CD4-positive, alpha-beta T cell (primary cell): ENCODE data around the gene AHNAK2. TPM values are rescaled to one million over a fixed set of nuclear protein-coding genes. Genes with fewer than 3 reads are reported as not detected.

Experiments used
- ATAC-seq: fragments of 200-7000 bp; cut with Tn5 transposase; one replicate; pipeline ENCODE4 v1.10.0; 2022; ENCODE audit warnings: mild to moderate bottlenecking; ENCODE audit not compliant: poor library complexity
- CTCF ChIA-PET: fragments of 350-600 bp; sonication (Branson Sonifier 250); formaldehyde crosslinking; loops from one replicate; lab custom pipeline; 2021; ENCODE audit warnings: antibody characterized with exemption, inconsistent platforms; lab: Charles Lee
- POLR2A ChIA-PET: fragments of 350-600 bp; sonication (Branson Sonifier 250); formaldehyde crosslinking; loops from one replicate; lab custom pipeline; 2021; ENCODE audit warnings: antibody characterized with exemption, inconsistent platforms; lab: Charles Lee
- DNase-seq, 14 experiments: peaks; one replicate each; pipeline ENCODE4 v3.0.0-alpha.2; 2013 to 2020; ENCODE audit warnings: mixed read lengths in 2 of 14
- H3K27ac ChIP-seq, 2 donors: one replicate each; pipeline versions ENCODE4 v1.5.1 to v1.7.0; 2013; ENCODE audit warnings: low read length in 2 of 2, low read depth in 1 of 2, mild to moderate bottlenecking in 1 of 2
- H3K27me3 ChIP-seq, 2 experiments: 1 replicate in 1 of 2; 2 replicates in 1 of 2; pipeline versions ENCODE4 v1.6.1 to v1.7.0; 2013; ENCODE audit warnings: low read length in 2 of 2, control low read depth in 1 of 2, mild to moderate bottlenecking in 1 of 2, moderate library complexity in 1 of 2; ENCODE audit not compliant: insufficient read depth in 2 of 2, control insufficient read depth in 1 of 2
- H3K36me3 ChIP-seq: one replicate; pipeline ENCODE4 v1.6.1; 2013; ENCODE audit warnings: low read length, control low read depth; ENCODE audit not compliant: insufficient read depth
- H3K4me1 ChIP-seq: one replicate; pipeline ENCODE4 v1.6.1; 2013; ENCODE audit warnings: low read length, control low read depth; ENCODE audit not compliant: insufficient read depth
- H3K4me3 ChIP-seq: one replicate; pipeline ENCODE4 v1.5.1; 2013; ENCODE audit warnings: mild to moderate bottlenecking, low read length, moderate library complexity
- H3K9me3 ChIP-seq, 2 experiments: 1 replicate in 1 of 2; 2 replicates in 1 of 2; pipeline versions ENCODE4 v1.6.1 to v1.7.0; 2013; ENCODE audit warnings: low read length in 2 of 2, mild to moderate bottlenecking in 2 of 2, control low read depth in 1 of 2, moderate library complexity in 1 of 2; ENCODE audit not compliant: control insufficient read depth in 1 of 2, insufficient read depth in 1 of 2
- H3K27ac Mint-ChIP-seq: one replicate; pipeline ENCODE4 v1.8.0; 2020; ENCODE audit warnings: mixed read lengths
- H3K27me3 Mint-ChIP-seq: one replicate; pipeline ENCODE4 v1.8.0; 2021; ENCODE audit warnings: mixed read lengths
- H3K36me3 Mint-ChIP-seq: one replicate; pipeline ENCODE4 v1.8.0; 2021; ENCODE audit warnings: low read depth, mixed read lengths
- H3K4me1 Mint-ChIP-seq: one replicate; pipeline ENCODE4 v1.8.0; 2021; ENCODE audit warnings: low read depth, mixed read lengths
- H3K4me3 Mint-ChIP-seq: one replicate; pipeline ENCODE4 v1.8.0; 2020; ENCODE audit warnings: mild to moderate bottlenecking, mixed read lengths
- H3K9me3 Mint-ChIP-seq: one replicate; pipeline ENCODE4 v1.8.0; 2020; ENCODE audit warnings: mixed read lengths
- CTCF ChIP-seq: fragments of 200-600 bp; IDR thresholded peaks from one replicate; pipeline ENCODE4 v1.8.0; 2022; ENCODE audit warnings: antibody characterized with exemption, mild to moderate bottlenecking
- intact Hi-C, 2 experiments: fragments of 100-400 bp; cut with DNase I in 1 of 2; cut with micrococcal nuclease in 1 of 2; formaldehyde crosslinking; loops; one replicate each; pipeline versions ENCODE4 v1.15.1 to v1.9.0; 2023 to 2025; cut with DNase I, micrococcal nuclease
- total RNA-seq, 174 experiments: library from RNA in 2 of 174; stranded (reverse) in 2 of 174; gene quantifications; one replicate each; pipeline ENCODE4 v1.2.3 and lab custom pipeline; 2021 to 2026

Gene AHNAK2
- total RNA-seq, 2 experiments from 2014 or later, result 0.05 TPM; not detected in 1

- no peak overlapping the region for H3K27ac Mint-ChIP-seq
- H3K9me3 ChIP-seq, result peaks cover 0 to 9% of the 10 kb centered on the region in 2 experiments
- H3K4me1 ChIP-seq, result peaks cover 28% of the 10 kb centered on the region
- no peak overlapping the region for H3K4me3 ChIP-seq
- peaks cover 13 to 17% of the 10 kb centered on the region in 2 experiments for H3K27me3 ChIP-seq
- DNase-seq, result no peak
- ChIA-PET POLR2A (no interaction called here), CTCF (interaction anchor here (2.9 kb wide), 1 partner anchor 64 kb away, joined by 11 read pairs; no protein-coding TSS in a partner anchor)
- no peaks in the 10 kb centered on the region for H3K9me3 Mint-ChIP-seq
- no peak for TF ChIP-seq CTCF
- no peaks in the 10 kb centered on the region for H3K4me1 Mint-ChIP-seq
- H3K4me3 Mint-ChIP-seq, result no peak overlapping the region
- H3K27ac ChIP-seq, result no peak overlapping the region
- H3K27me3 Mint-ChIP-seq, result peaks cover 23% of the 10 kb centered on the region
- no peak for ATAC-seq
- H3K36me3 ChIP-seq, result no peaks in the 10 kb centered on the region
- intact Hi-C loops, result loop anchor here in 1 of 2 experiments (5.0 kb wide), 1 partner anchor 200 kb away; the partner anchor contains the start of gene NUDT14
- H3K36me3 Mint-ChIP-seq, result no peaks in the 10 kb centered on the region
These were observed 3.7 kb upstream of the AHNAK2 start for GRCh38 chr14:104981699-104982541.

GRCh38 chr14:104980611-104981531 is 2.7 kb upstream of the AHNAK2 start:
- H3K27ac Mint-ChIP-seq, result no peak overlapping the region
- Histone ChIP-seq H3K4me1 (peaks cover 24% of the 10 kb centered on the region), H3K27me3 (peaks cover 21 to 25% of the 10 kb centered on the region in 2 experiments), H3K27ac (no peak overlapping the region), H3K4me3 (no peak overlapping the region), H3K36me3 (no peaks in the 10 kb centered on the region), H3K9me3 (peaks cover 0 to 11% of the 10 kb centered on the region in 2 experiments)
- no peaks in the 10 kb centered on the region for H3K36me3 Mint-ChIP-seq
- CTCF ChIA-PET, result interaction anchor here (2.9 kb wide), 1 partner anchor 65 kb away, joined by 11 read pairs; no protein-coding TSS in a partner anchor
- POLR2A ChIA-PET, result no interaction called here
- peaks cover 5% of the 10 kb centered on the region for H3K4me1 Mint-ChIP-seq
- TF ChIP-seq CTCF, result no peak
- DNase-seq (peak in 1 of 14 experiments; percentile 10), ATAC-seq (no peak)
- intact Hi-C loops, result loop anchor here in 1 of 2 experiments (5.0 kb wide), 1 partner anchor 201 kb away; the partner anchor contains the start of gene NUDT14
- H3K27me3 Mint-ChIP-seq, result peaks cover 32% of the 10 kb centered on the region
- H3K9me3 Mint-ChIP-seq, result no peaks in the 10 kb centered on the region
- no peak overlapping the region for H3K4me3 Mint-ChIP-seq
